Stimulated activated CD8-positive, alpha-beta memory T cell treated with anti-CD3 and anti-CD28 coated beads, Interleukin-4, amount 100 ng/mL, for 1 hour (primary cell): Measurements from ENCODE around the gene TAS2R10.

Source experiments
- DNase-seq, 2 donors: peaks; one replicate each; pipeline ENCODE4 v3.0.0-alpha.2; 2020; ENCODE audit warnings: low read depth in 2 of 2, low spot score in 1 of 2

The TAS2R10 gene

GRCh38 chr12:10783252-10783651 lies 42.9 kb downstream of the TAS2R10 start:
- no peak for DNase-seq

- no peak for DNase-seq
Measured at GRCh38 chr12:10779103-10779502, 47.1 kb downstream of the TAS2R10 start.
